GM12878 (cell line): ENCODE data around the gene BBX. TPM values are rescaled to one million over a fixed set of nuclear protein-coding genes. Genes with fewer than 3 reads are reported as not detected.

Experiments
- ATAC-seq: fragments of 200-7000 bp; cut with Tn5 transposase; 3 replicates; pipeline ENCODE4 v1.9.1; 2020; ENCODE audit warnings: mild to moderate bottlenecking, moderate library complexity
- Bru-seq: library from RNA; stranded (reverse); fragments of 400-500 nt; gene quantifications from one replicate; lab custom pipeline; 2021; lab: Mats Ljungman, UMichigan
- BruChase-seq, 2 experiments: library from RNA; stranded (reverse); fragments of 400-500 nt; gene quantifications; one replicate each; lab custom pipeline; 2021; lab: Mats Ljungman, UMichigan
- BruUV-seq: library from RNA; stranded (reverse); fragments of 400-500 nt; replicated peaks from 2 replicates; lab custom pipeline; 2021; lab: Mats Ljungman, UMichigan
- CTCF ChIA-PET: fragments of 300-600 bp; sonication (Branson Sonifier 250); formaldehyde crosslinking; extraction: SDS; loops from one replicate; lab custom pipeline; 2021; ENCODE audit warnings: inconsistent platforms; lab: Yijun Ruan, JAX
- POLR2A ChIA-PET: fragments of 350-600 bp; formaldehyde crosslinking; extraction: SDS; loops from one replicate; lab custom pipeline; 2021; ENCODE audit warnings: inconsistent platforms; lab: Charles Lee
- RAD21 ChIA-PET: fragments of 300-600 bp; sonication (Branson Sonifier 250); formaldehyde crosslinking; loops from one replicate; lab custom pipeline; 2023; ENCODE audit warnings: antibody characterized with exemption; ENCODE audit not compliant: unreplicated experiment; lab: Charles Lee
- SMC1A ChIA-PET: fragments of 300-600 bp; sonication (Branson Sonifier 250); formaldehyde crosslinking; loops from one replicate; lab custom pipeline; 2023; ENCODE audit not compliant: unreplicated experiment, uncharacterized antibody; lab: Charles Lee
- DNase-seq: peaks from one replicate; pipeline ENCODE4 v3.0.0-alpha.2; 2011; ENCODE audit warnings: low read depth, low spot score
- FAIRE-seq: peaks from 3 replicates; lab custom pipeline; 2011; peaks lifted over from hg19 to GRCh38; lab: Jason Lieb, UNC
- H2AFZ ChIP-seq: 2 replicates; pipeline ENCODE4 v1.6.0; 2011; ENCODE audit warnings: low read depth, low read length, control low read depth; ENCODE audit not compliant: control insufficient read depth
- H3K27ac ChIP-seq: 2 replicates; pipeline ENCODE4 v1.5.1; 2011; ENCODE audit warnings: control low read depth; ENCODE audit not compliant: control insufficient read depth, insufficient read depth
- H3K27me3 ChIP-seq, 2 experiments: replicated peaks in 1 of 2; 2 replicates each; pipeline versions ENCODE4 v1.6.0 to v1.6.1; 2011; ENCODE audit warnings: low read length in 1 of 2; ENCODE audit not compliant: control insufficient read depth in 2 of 2, insufficient read depth in 2 of 2
- H3K36me3 ChIP-seq, 2 experiments: 2 replicates each; pipeline ENCODE4 v1.5.1; 2011; ENCODE audit warnings: low read length in 1 of 2; ENCODE audit not compliant: control insufficient read depth in 2 of 2, insufficient read depth in 2 of 2
- H3K4me1 ChIP-seq: 2 replicates; pipeline ENCODE4 v1.6.1; 2011; ENCODE audit warnings: mild to moderate bottlenecking, low read length, moderate library complexity, mixed read lengths; ENCODE audit not compliant: control insufficient read depth, insufficient read depth
- H3K4me2 ChIP-seq: 2 replicates; pipeline ENCODE4 v1.6.0; 2011; ENCODE audit warnings: control low read depth; ENCODE audit not compliant: control insufficient read depth, insufficient read depth
- H3K4me3 ChIP-seq: fragments of 200-600 bp; sonication (generic); 2 replicates; pipeline ENCODE4 v1.5.1; 2016
- H3K79me2 ChIP-seq: 2 replicates; pipeline ENCODE4 v1.6.0; 2011; ENCODE audit warnings: low read length; ENCODE audit not compliant: control insufficient read depth, insufficient read depth
- H3K9ac ChIP-seq: 2 replicates; pipeline ENCODE4 v1.8.0; 2011; ENCODE audit warnings: low read length, control low read depth, mixed read lengths; ENCODE audit not compliant: control insufficient read depth, insufficient read depth
- H3K9me3 ChIP-seq: replicated peaks from 3 replicates; pipeline ENCODE4 v1.5.1; 2011; ENCODE audit warnings: mild to moderate bottlenecking, low read length; ENCODE audit not compliant: control insufficient read depth, insufficient read depth
- H4K20me1 ChIP-seq: 2 replicates; pipeline ENCODE4 v1.6.0; 2011; ENCODE audit not compliant: control insufficient read depth, insufficient read depth
- BACH1 ChIP-seq: fragments of 450-650 bp; IDR thresholded peaks from 2 replicates; pipeline ENCODE4 v1.6.1; 2017; ENCODE audit warnings: mild to moderate bottlenecking, borderline replicate concordance
- BCL3 ChIP-seq: IDR thresholded peaks from 2 replicates; pipeline ENCODE4 v1.6.1; 2011; ENCODE audit warnings: borderline replicate concordance, low read depth, mild to moderate bottlenecking, moderate library complexity, low read length; ENCODE audit not compliant: insufficient read depth, poor library complexity, severe bottlenecking
- BHLHE40 ChIP-seq, 2 experiments: fragments of 450-650 bp in 1 of 2; IDR thresholded peaks; 2 replicates each; pipeline ENCODE4 v1.6.1; 2011 to 2017; ENCODE audit warnings: low read depth in 2 of 2, borderline replicate concordance in 1 of 2, improper control_type of control experiment in 1 of 2, low read length in 1 of 2, mild to moderate bottlenecking in 1 of 2
- CHD2 ChIP-seq: IDR thresholded peaks from 2 replicates; pipeline ENCODE4 v1.6.1; 2011; ENCODE audit warnings: low read depth, low read length, improper control_type of control experiment, borderline replicate concordance
- CREB1 ChIP-seq: IDR thresholded peaks from 2 replicates; pipeline ENCODE4 v1.6.1; 2012; ENCODE audit warnings: low read depth, mild to moderate bottlenecking, inconsistent platforms
- CREM ChIP-seq: IDR thresholded peaks from 2 replicates; pipeline ENCODE4 v1.6.1; 2014; ENCODE audit warnings: antibody characterized with exemption, low read depth
- HDAC2 ChIP-seq: fragments of 200-600 bp; sonication (generic); IDR thresholded peaks from 2 replicates; pipeline ENCODE4 v1.6.1; 2017
- IKZF1 ChIP-seq: fragments of 450-650 bp; conservative IDR thresholded peaks from 2 replicates; pipeline ENCODE4 v1.6.1; 2017; ENCODE audit warnings: antibody characterized with exemption, mild to moderate bottlenecking
- MTA2 ChIP-seq: fragments of 450-650 bp; IDR thresholded peaks from 2 replicates; pipeline ENCODE4 v1.6.1; 2016; ENCODE audit warnings: low read depth, mild to moderate bottlenecking, moderate library complexity
- NBN ChIP-seq: fragments of 450-650 bp; IDR thresholded peaks from 2 replicates; pipeline ENCODE4 v1.6.1; 2016
- NFXL1 ChIP-seq: fragments of 450-650 bp; IDR thresholded peaks from 2 replicates; pipeline ENCODE4 v1.6.1; 2017; ENCODE audit warnings: antibody characterized with exemption, mild to moderate bottlenecking, borderline replicate concordance
- PBX3 ChIP-seq: IDR thresholded peaks from 2 replicates; pipeline ENCODE4 v1.6.1; 2011; ENCODE audit warnings: mild to moderate bottlenecking, low read depth, low read length, moderate library complexity; ENCODE audit not compliant: insufficient replicate concordance
- RUNX3 ChIP-seq: IDR thresholded peaks from 2 replicates; pipeline ENCODE4 v1.6.1; 2012; ENCODE audit warnings: low read length, inconsistent platforms
- SIN3A ChIP-seq: IDR thresholded peaks from 2 replicates; pipeline ENCODE4 v1.6.1; 2012; ENCODE audit warnings: low read depth, low read length, improper control_type of control experiment
- YY1 ChIP-seq: IDR thresholded peaks from 2 replicates; pipeline ENCODE4 v1.6.1; 2011; ENCODE audit warnings: low read depth, mild to moderate bottlenecking, low read length
- ZNF24 ChIP-seq: fragments of 450-650 bp; IDR thresholded peaks from 2 replicates; pipeline ENCODE4 v1.6.1; 2017; ENCODE audit warnings: antibody characterized with exemption, mild to moderate bottlenecking
- ZNF622 ChIP-seq: fragments of 450-650 bp; IDR thresholded peaks from 2 replicates; pipeline ENCODE4 v1.6.1; 2017; ENCODE audit warnings: mild to moderate bottlenecking, inconsistent platforms
- ZSCAN29 ChIP-seq: fragments of 450-650 bp; IDR thresholded peaks from 2 replicates; pipeline ENCODE4 v1.6.1; 2017; ENCODE audit warnings: mild to moderate bottlenecking, moderate library complexity
- WGBS: methylation state at CpG from one replicate; pipeline ENCODE4 v1.1.6; 2016; ENCODE audit warnings: low lambda C conversion rate; ENCODE audit not compliant: insufficient replicate concordance, insufficient coverage; ENCODE audit errors: missing lambda C conversion rate; 5-methylcytosine and 5-hydroxymethylcytosine counted together
- in situ Hi-C: fragments of 300-500 bp; cut with MboI; formaldehyde crosslinking; loops from 9 replicates; pipeline ENCODE4 v1.14.3; 2018; ENCODE audit warnings: mixed read lengths
- intact Hi-C: fragments of 100-400 bp; cut with micrococcal nuclease; formaldehyde crosslinking; loops from one replicate; pipeline ENCODE4 v1.14.2; 2022; ENCODE audit not compliant: unreplicated experiment
- long read RNA-seq, 2 experiments: library from polyadenylated mRNA; unstranded; transcript quantifications; one replicate each; pipeline ENCODE4 v2.0.0, GENCODE V29; 2019 to 2020
- polyA minus RNA-seq, 3 experiments: library from RNA; depleted of rRNA, polyadenylated mRNA; stranded (reverse); fragments of >200 nt; gene quantifications; 2 replicates each; pipeline ENCODE4 v1.2.3, GENCODE V29; 2011
- polyA plus RNA-seq, 11 experiments: library from polyadenylated mRNA; depleted of rRNA in 4 of 11; unstranded in 6 of 11; stranded (reverse) in 5 of 11; fragments of >200 nt; fragmentation: Nextera tagmentation in 4 of 11; fragmentation: Illumina TruSeq in 1 of 11; extraction: Ambion mirVana in 4 of 11; extraction: Trizol in 1 of 11; gene quantifications; 1 replicate in 1 of 11; 2 replicates in 10 of 11; pipeline versions ENCODE4 v1.2.1 to v1.2.3, GENCODE V29; 2011 to 2016; ENCODE audit warnings: inconsistent platforms in 2 of 11, missing spikeins in 2 of 11, low read depth in 1 of 11
- total RNA-seq, 4 experiments: library from RNA; depleted of rRNA in 3 of 4; stranded (reverse); fragments of >200 nt in 3 of 4; fragmentation: Illumina TruSeq in 1 of 4; extraction: Trizol in 1 of 4; gene quantifications; 2 replicates each; pipeline versions ENCODE4 v1.2.1 to v1.2.3, GENCODE V29; 2013 to 2021

The BBX gene
- total RNA-seq (2013; cell fraction: nucleolus; rRNA removed): 194 and 197 TPM in 2 replicates
- 25.5 and 29.6 TPM in 2 replicates for total RNA-seq (2014; rRNA removed)
- 30.1 and 32.1 TPM in 2 replicates for total RNA-seq (2014; rRNA removed; fragmentation: Illumina TruSeq; extraction: Trizol)
- total RNA-seq (2021): 25.4 and 31.8 TPM in 2 replicates
- polyA plus RNA-seq (2011; ENCODE audit: low read depth): 7.4 TPM
- polyA plus RNA-seq (2011; rRNA removed): 37.6 and 56.0 TPM in 2 replicates
- 22.7 and 23.3 TPM in 2 replicates for polyA plus RNA-seq (2011; cell fraction: cytosol; rRNA removed)
- polyA plus RNA-seq (2011; cell fraction: nucleus; rRNA removed): 36.7 and 42.0 TPM in 2 replicates
- polyA plus RNA-seq (2012): 10.6 and 13.3 TPM in 2 replicates
- 23.7 and 25.3 TPM in 2 replicates for polyA plus RNA-seq (2014; fragmentation: Illumina TruSeq; extraction: Trizol)
- polyA plus RNA-seq (2014; fragmentation: Nextera tagmentation; extraction: Ambion mirVana): 10 to 100 TPM; 17.5 to 37.3 TPM
- 13.3 and 16.0 TPM in 2 replicates for polyA plus RNA-seq (2014; rRNA removed)
- 10 to 100 TPM; 36.7 to 38.5 TPM for polyA plus RNA-seq (2016; fragmentation: Nextera tagmentation; extraction: Ambion mirVana)
- polyA minus RNA-seq (2011; rRNA and poly(A)+ RNA removed): 94.7 and 99.3 TPM in 2 replicates
- 20.4 and 27.5 TPM in 2 replicates for polyA minus RNA-seq (2011; cell fraction: cytosol; rRNA and poly(A)+ RNA removed)
- polyA minus RNA-seq (2011; cell fraction: nucleus; rRNA and poly(A)+ RNA removed): 120 and 178 TPM in 2 replicates
- percentile 84 among the genes with signal in this experiment for Bru-seq, nascent RNA
- percentile 72 among the genes with signal in this experiment for BruChase-seq, experiment 1, labeled RNA remaining after a 6-hour chase
- percentile 74 among the genes with signal in this experiment for BruChase-seq, experiment 2, labeled RNA remaining after a 2-hour chase
- long read RNA-seq, experiment 1, full-length matches to known transcripts: 1 of 33 reads
- long read RNA-seq, experiment 1, partial matches to known transcripts: 21 of 33 reads
- long read RNA-seq, experiment 1, other reads (novel, unspliced or antisense): 11 of 33 reads
- long read RNA-seq, experiment 2, full-length matches to known transcripts: 2 of 297 reads
- long read RNA-seq, experiment 2, partial matches to known transcripts: 207 of 297 reads
- long read RNA-seq, experiment 2, other reads (novel, unspliced or antisense): 88 of 297 reads

GRCh38 chr3:107522510-107523288, at the start of gene BBX:
Gene BBX (plus strand): TSS chr3:107522962. CDS start chr3:107710461, 187,499 bp downstream.
- H3K36me3 ChIP-seq: no peaks in the 10 kb centered on the region
- peak within 1 kb of the TSS; percentile 83 for H3K9ac ChIP-seq
- ChIA-PET POLR2A (no interaction called here), CTCF (no interaction called here), RAD21 (interaction anchor here (0.6 kb wide), 1 partner anchor 79 kb away, joined by 4 read pairs; no protein-coding TSS in a partner anchor), SMC1A (interaction anchor here (0.6 to 1.6 kb wide), 5 partner anchors 17 to 103 kb away, joined by 3 to 6 read pairs (median 4); no protein-coding TSS in a partner anchor)
- peak; percentile 97 for DNase-seq
- H3K9me3 ChIP-seq: no peaks in the 10 kb centered on the region
- peak within 1 kb of the TSS; percentile 93 for H2AFZ ChIP-seq
- peak within 1 kb of the TSS; percentile 84 for H3K27ac ChIP-seq
- FAIRE-seq: peak; percentile 59
- H3K4me3 ChIP-seq: peak within 1 kb of the TSS; percentile 85
- H3K27me3 ChIP-seq: no peaks in the 10 kb centered on the region
- ATAC-seq: peak; percentile 89
- intact Hi-C loops (loop anchor here (5.0 to 10.0 kb wide), 2 partner anchors 90 to 288 kb away; no protein-coding TSS in a partner anchor), in situ Hi-C loops (no loop called here)
- H3K4me1 ChIP-seq: peaks cover 10% of the 10 kb centered on the region; the same call in 1 of the 2 replicates
- WGBS: 2% methylated on average over 25 of the region's 42 CpGs
- peak within 1 kb of the TSS; percentile 88 for H3K4me2 ChIP-seq
- no TSS peak for BruUV-seq
- H4K20me1 ChIP-seq: no peaks in the 10 kb centered on the region
- H3K79me2 ChIP-seq: peaks cover 31% of the 10 kb centered on the region
- no peak for TF ChIP-seq MTA2
- TF ChIP-seq CHD2: peak; percentile 90; the same call in 1 of the 2 replicates
- TF ChIP-seq BHLHE40 (IDR thresholded peaks at IDR 0.05; ENCODE audit: borderline replicate concordance in 1 of 2, low read depth in 2 of 2, low read length in 1 of 2): peak in 1 of 2 experiments; percentile 35; a peak in 1 of 4 replicates
- TF ChIP-seq CREM: peak; percentile 82
- peak; percentile 45; the same call in 1 of the 2 replicates for TF ChIP-seq YY1
- TF ChIP-seq ZSCAN29: peak; percentile 81
- no peak for TF ChIP-seq HDAC2
- peak; percentile 83 for TF ChIP-seq CREB1
- TF ChIP-seq BCL3: no peak
- TF ChIP-seq BACH1: no peak
- peak; percentile 95 for TF ChIP-seq NBN
- peak; percentile 51 for TF ChIP-seq SIN3A
- no peak for TF ChIP-seq NFXL1
- peak; percentile 55 for TF ChIP-seq IKZF1
- no peak for TF ChIP-seq ZNF622
- 0 out of 2 replicates have a peak, but pooled peaks have one; percentile 13 for TF ChIP-seq ZNF24
- peak; percentile 53 for TF ChIP-seq RUNX3
- TF ChIP-seq PBX3: peak; percentile 100
